ENCODE results near the gene BSDC1.

The BSDC1 gene

DNA sequence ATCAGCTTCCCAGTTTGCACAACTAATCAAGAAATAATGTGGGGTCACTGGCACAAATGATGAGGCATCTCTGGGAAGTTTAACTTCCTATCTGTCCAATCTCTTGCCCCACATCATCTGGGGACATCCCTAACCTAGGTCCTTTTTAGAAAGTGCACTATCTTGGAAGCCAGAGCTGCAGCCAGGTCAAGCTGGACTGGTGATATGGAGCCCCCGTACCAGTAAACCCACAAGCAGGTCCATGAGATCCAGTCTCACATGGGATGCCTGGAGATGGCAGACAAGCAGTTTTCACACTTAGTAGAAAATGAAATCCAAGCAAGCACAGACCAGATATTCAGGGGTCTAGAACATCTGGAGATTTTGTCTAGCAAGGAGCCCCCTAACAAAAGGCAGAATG, 27.5 kb upstream of the BSDC1 start:
- TF ChIP-seq, protein P1, sequence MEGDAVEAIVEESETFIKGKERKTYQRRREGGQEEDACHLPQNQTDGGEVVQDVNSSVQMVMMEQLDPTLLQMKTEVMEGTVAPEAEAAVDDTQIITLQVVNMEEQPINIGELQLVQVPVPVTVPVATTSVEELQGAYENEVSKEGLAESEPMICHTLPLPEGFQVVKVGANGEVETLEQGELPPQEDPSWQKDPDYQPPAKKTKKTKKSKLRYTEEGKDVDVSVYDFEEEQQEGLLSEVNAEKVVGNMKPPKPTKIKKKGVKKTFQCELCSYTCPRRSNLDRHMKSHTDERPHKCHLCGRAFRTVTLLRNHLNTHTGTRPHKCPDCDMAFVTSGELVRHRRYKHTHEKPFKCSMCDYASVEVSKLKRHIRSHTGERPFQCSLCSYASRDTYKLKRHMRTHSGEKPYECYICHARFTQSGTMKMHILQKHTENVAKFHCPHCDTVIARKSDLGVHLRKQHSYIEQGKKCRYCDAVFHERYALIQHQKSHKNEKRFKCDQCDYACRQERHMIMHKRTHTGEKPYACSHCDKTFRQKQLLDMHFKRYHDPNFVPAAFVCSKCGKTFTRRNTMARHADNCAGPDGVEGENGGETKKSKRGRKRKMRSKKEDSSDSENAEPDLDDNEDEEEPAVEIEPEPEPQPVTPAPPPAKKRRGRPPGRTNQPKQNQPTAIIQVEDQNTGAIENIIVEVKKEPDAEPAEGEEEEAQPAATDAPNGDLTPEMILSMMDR (IDR thresholded peaks at IDR 0.05; ENCODE audit: low read depth, low read length): no peak
- H3K4me3 ChIP-seq (ENCODE audit: low read depth, low read length): no peak overlapping the region

DNA sequence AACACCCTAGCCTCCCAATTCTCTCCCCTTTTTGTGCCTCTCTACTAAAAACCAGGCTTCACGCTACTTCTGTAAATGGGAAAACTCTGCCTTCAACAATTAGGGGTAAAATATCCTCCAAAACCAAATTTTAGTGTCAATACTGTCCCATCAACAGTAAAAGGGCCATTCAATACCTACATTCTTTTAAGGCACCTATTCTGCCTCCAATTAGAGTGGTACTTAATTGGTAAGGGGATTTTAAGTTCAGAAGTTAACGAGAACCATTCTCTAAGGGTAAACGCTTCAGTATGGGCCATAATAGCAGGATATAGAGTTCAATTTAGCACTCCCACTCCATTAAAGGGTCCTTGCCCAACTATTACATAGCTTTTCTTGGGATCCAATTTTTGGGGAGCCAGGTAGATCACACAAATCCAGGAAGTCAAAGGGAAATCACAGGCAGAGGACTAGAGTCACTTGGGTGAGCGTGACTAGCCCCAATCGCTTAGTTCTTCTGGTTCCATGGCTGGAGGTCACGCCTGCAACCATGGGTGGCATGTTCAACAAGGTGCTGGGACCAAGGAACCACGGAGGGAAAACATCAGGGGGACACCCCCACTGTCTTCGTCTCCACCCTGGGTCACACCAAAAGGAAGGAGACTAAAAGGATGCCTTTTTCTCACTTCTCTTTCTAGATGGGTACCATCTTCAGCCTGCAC, 20.1 kb upstream of the BSDC1 start:
- H3K4me3 ChIP-seq (ENCODE audit: low read depth, low read length): no peak overlapping the region
- TF ChIP-seq, protein P1 (IDR thresholded peaks at IDR 0.05; ENCODE audit: low read depth, low read length): no peak

DNA sequence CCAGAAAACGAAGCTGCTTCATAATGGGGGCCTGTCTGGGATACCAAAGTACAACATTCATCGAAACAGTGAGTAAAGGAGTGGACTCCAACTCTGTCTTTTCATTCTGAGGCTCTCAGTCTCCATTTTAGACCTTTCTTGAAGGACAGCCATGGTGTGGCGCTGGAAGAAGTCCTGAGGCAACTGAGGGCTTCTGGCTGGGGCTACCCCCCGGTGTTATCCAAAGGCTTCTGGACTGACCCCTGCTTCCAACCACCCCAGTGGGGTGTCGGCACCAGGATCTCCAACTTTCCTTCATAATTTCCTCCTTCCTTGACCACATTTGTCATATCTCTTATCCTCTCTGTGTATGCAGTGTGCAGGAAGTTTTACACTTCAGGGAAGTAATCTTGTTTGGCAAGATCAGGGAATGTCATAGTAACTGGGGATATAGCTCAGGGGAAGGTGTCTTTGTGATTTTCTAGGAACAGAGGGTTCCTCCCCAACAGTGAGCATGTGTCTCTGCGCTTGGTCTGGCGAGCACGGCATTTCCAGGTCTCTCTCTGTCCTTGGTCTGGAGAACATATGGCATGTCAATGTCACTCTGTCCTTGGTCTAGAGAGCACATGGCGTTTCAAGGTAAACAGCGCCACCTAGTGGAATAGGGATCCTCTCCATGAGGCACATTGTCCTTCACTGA, 19.4 kb upstream of the BSDC1 start:
- H3K4me3 ChIP-seq (ENCODE audit: low read depth, low read length): no peak overlapping the region
- TF ChIP-seq, protein P1 (IDR thresholded peaks at IDR 0.05; ENCODE audit: low read depth, low read length): peak; percentile 74

GRCh38 chr1:32411261-32411660, 17.0 kb upstream of the BSDC1 start:
- TF ChIP-seq, protein P1 (IDR thresholded peaks at IDR 0.05; ENCODE audit: low read depth, low read length): no peak

GRCh38 chr1:32406629-32407111, 12.4 kb upstream of the BSDC1 start:
- no peak overlapping the region for H3K4me3 ChIP-seq (ENCODE audit: low read depth, low read length)
- TF ChIP-seq, protein P1 (IDR thresholded peaks at IDR 0.05; ENCODE audit: low read depth, low read length): no peak

More at GRCh38 chr1:32411261-32411660, 17.0 kb upstream of the BSDC1 start:
- no peak overlapping the region for H3K4me3 ChIP-seq (ENCODE audit: low read depth, low read length)

DNA sequence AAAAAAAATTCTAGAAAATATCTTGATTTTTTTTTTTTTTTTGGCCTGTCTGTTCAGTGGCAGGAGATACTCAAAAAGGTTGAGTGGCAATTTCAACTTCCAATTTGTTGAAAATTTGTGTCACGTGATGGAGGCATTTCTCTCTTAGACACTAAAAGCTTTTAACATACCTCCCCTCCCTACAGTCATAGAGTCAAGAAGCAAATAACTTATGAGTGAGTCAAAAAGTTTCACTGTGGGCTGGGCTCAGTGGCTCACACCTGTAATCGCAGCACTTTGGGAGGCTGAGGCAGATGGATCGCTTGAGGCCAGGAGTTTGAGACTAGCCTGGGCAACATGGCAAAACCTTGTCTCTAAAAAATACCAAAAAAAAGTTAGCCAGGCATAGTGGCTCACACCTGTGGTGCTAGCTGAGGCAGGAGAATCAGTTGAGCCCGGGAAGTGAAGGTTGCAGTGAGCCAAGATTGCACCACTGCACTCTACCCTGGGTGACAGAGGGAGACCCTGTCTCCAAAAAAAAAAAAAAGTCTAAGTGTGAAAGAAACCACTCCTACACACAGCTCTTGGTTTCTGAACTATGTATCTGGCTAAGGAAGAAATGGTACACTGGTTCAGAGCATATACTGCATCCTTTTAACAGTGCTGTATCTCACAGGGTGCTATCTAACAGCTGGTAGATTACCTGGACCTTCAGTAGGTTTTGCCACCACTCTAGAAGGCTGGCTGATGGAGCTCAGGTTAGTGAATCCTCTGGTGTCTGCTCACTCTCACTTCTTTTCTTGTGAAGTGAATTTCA, 11.6 kb upstream of the BSDC1 start:
- no peak overlapping the region for H3K4me3 ChIP-seq (ENCODE audit: low read depth, low read length)
- TF ChIP-seq, protein P1 (IDR thresholded peaks at IDR 0.05; ENCODE audit: low read depth, low read length): no peak
